Urothelium cell line (cell line): ENCODE data around the gene OMD.

Experiments
- DNase-seq: peaks from one replicate; pipeline ENCODE4 v3.0.0; 2011; ENCODE audit warnings: low spot score, mixed read lengths
- FAIRE-seq: peaks from 2 replicates; lab custom pipeline; 2011; peaks lifted over from hg19 to GRCh38; lab: Jason Lieb, UNC

OMD gene

GRCh38 chr9:92378865-92379560 lies 45.3 kb downstream of the OMD start:
- FAIRE-seq (no peak), DNase-seq (no peak)

GRCh38 chr9:92377876-92378275 lies 46.4 kb downstream of the OMD start:
- no peak for DNase-seq
- no peak for FAIRE-seq

- no peak for DNase-seq
- no peak for FAIRE-seq
These were observed 51.1 kb downstream of the OMD start for GRCh38 chr9:92373167-92373566.

GRCh38 chr9:92369075-92369474 lies 55.2 kb downstream of the OMD start:
- DNase-seq, result no peak
- FAIRE-seq, result no peak
